ENCODE results near the gene RNF126.
"Not testable (repeated sequence)": the region's sequence is repeated elsewhere in the genome, so short reads cannot be mapped to it uniquely, and the experiment has no call there.

RNF126 gene

DNA sequence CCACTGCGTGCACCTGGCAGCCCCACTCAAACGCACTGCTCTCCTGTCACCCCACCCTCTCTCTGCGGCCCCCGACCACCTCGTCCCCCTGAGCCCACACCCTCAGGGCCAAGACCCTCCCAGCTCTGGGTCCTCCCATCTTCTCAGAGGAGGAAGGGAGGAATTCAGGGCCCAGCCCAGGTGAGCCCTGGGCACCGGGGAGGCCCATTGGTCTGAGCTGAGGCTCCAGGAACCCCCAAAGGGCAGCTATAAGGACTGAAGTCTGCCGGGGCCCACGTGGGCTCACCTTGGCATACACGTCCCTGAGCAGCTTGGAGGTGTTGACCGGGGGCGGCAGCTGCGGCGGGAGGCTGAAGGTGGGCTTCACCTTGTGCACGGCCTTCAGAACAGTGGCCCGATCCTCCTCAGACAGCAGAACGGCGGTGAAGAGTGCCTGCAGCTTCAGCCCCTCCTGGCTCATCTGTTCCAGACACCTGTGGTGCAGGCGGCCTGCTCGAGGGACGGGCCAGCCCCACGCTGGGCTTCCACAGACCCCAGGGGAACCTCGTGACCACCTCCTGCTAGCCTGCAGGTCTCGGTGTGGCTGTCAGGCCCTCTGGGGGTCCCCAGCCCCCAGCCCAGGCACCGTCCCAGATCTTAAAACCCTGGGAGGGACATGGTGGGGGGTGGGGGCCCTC lies 38.4 kb downstream of the RNF126 start:
- DNase-seq, result no peak

GRCh38 chr19:623974-624373 lies 39.0 kb downstream of the RNF126 start:
- DNase-seq, result no peak

DNA sequence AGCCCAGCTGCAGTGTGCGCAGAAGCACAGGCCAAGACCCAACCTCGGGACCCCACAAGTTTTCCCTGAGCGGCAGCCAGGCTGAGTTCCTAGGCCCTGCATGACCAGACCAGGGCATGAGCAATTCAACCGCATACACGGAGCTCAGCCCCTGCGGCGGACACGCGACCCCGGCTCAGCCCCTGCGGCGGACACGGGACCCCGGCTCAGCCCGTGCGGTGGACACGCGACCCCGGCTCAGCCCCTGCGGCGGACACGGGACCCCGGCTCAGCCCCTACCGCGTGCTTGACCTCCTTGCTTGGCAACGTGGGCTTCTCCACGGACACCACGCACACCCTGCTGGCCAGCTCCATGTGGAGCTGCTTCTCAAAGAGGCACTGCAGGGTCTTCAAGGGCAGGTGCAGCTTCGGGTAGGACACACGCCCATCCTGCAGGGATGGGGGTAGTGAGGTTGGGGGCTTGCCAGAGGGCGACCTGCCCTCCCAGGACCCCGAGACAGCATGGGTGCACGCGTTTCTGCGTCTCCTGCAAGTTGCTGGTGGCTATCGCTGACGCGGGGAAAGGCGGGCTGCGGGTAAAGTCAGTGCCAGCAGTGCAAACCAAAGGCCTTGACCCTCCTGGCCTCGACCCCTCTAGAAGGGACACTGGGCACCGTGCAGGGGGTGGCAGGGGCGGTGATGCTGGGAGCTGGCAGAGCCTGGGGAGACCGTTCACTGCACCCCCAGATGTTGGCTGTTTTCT lies 39.7 kb downstream of the RNF126 start:
- no peak for DNase-seq

DNA sequence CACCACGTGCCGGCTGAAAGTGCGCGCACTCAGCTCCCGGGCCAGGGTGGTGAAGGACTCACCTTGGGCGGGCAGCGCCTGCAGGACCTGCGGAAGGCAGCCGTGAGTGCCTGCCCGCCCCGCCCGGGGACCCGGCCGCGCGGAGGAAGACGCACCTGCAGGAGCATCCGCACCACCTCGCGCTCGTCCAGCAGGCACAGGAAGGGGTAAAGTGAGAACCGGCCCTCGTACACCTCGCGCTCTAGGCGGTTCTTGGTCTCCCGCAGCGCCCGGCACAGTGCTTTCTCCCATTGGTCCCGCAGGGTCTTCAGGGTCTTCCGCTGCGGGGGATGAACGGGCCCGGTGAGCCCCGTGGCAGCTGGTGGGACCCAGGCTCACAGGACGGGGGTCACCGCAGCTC lies 40.3 kb downstream of the RNF126 start:
- DNase-seq, result no peak

- no peak for DNase-seq
Observed at GRCh38 chr19:621819-622218, 41.2 kb downstream of the RNF126 start.

GRCh38 chr19:621191-621590 lies 41.8 kb downstream of the RNF126 start:
- not testable (repeated sequence) for DNase-seq

DNA sequence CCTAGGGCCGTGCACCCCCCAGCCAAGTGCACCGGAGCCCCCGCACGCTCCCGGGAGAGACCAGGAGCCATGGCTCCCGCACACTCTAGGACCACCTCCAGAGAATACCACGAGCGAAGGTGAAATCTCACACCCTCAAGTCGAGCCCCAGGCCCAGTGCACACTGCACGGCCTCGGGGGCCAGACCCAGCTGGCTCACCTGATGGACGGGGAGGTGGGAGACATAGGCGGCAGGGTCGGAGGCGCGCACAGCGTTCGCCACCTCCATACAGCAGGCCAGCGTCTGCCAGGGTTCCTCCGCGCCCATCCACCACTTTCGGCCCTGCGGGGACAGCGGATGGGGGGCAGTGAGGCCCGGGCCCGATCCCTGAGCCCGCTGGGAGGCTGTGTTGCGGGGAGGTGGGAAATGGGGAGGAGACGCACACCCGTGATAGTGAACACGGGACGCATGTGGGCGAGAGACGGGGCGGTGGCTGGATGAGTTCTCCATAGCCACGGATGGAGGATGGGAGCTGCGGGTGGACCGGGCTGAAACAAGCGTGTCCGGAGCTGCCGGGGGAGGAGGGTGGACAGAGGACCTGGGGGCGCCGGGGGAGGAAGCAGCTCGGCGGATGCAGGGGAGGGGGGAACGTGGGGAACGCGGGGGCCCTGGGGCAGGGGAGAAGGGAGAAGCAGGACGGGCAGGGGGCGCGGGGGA lies 42.7 kb downstream of the RNF126 start:
- no peak for DNase-seq

DNA sequence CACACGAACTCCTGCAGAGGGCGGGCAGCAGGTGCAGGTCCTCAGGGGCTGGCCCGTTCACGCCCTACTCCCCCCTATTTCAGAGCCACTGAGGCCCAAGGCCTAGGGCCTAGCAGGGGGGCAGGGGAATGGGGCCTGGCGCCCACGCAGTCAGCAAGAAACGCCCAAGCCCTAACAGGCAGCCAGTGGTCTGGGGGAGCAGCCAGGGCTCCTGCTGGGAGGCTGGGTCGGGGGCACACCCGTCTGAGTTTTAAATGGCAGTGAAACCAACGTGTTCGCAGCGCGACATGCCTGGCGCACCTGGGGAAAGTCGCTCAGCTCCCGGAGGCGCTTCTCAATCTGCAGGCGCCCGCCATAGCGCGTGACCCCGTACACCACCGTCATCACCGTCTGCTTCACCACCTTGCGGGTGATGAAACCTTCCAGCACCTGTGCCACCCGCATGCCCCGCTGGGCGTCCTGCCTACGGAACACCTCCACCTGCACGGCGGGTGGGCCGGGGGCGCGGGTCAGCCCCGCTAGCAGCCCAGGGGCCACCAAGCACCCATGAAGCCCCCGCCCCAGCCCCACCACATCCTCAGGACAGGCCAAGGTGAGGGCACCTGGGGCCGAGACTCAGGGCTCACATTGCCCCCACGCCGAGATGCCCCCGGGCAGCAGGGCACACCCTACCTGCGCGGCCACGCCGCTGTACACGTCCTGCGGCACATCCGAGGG lies 43.6 kb downstream of the RNF126 start:
- DNase-seq, result no peak

- no peak for DNase-seq
Observed at GRCh38 chr19:618674-619285, 44.2 kb downstream of the RNF126 start.

DNA sequence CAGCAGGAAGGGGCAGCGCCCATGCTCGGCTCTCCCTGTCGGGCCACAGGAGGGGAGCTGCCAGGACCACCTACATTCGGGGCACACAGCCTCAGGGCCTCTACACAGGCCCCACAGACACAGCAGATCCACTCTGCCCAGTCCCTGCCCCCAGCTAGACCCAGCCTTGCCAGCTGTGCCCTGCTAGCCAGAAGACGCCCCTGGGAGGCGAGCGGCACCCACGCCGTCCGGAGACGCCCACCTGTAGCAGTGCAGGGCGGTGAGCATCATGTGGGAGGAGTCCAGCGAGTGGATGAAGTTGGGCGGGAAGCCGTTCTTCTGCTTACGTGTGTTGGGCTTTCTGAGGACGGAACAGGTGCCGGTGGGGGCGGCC lies 44.8 kb downstream of the RNF126 start:
- DNase-seq, result no peak

- DNase-seq, result no peak
Observed at GRCh38 chr19:617551-618246, 45.3 kb downstream of the RNF126 start.

- no peak for DNase-seq
Observed at GRCh38 chr19:616747-617526, 46.1 kb downstream of the RNF126 start.

DNA sequence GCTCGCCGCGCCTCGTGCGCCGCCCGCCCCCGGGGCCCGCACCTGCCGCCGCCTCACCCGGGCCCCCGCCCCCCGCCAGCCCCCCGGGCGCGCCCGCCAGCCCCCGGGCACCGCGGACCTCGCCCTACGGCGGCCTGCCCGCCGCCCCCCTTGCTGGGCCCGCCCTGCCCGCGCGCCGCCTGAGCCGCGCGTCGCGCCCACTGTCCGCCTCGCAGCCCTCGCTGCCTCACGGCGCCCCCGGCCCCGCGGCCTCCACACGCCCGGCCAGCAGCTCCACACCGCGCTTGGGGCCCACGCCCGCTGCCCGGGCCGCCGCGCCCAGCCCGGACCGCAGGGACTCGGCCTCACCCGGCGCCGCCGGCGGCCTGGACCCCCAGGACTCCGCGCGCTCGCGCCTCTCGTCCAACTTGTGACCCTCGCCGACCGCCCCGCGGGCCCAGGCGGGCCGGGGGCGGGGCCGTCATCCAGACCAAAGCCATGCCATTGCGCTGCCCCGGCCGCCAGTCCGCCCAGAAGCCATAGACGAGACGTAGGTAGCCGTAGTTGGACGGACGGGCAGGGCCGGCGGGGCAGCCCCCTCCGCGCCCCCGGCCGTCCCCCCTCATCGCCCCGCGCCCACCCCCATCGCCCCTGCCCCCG lies 46.8 kb downstream of the RNF126 start:
- no peak for DNase-seq

DNA sequence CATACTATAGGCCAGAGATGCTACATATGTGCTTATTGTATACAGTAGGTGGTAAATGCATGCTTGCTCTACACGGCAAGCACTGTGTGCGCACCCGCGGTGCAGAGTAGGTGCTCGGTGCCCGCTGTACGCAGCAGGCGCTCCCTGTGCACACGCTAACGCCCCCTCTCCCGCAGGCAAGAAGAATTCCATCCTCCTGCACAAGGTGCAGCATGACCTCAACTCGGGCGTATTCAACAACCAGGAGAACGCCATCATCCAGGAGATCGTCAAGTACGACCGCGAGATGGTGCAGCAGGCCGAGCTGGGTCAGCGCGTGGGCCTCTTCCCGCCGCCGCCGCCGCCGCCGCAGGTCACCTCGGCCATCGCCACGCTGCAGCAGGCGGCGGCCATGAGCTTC lies 47.4 kb downstream of the RNF126 start:
- no peak for DNase-seq

DNA sequence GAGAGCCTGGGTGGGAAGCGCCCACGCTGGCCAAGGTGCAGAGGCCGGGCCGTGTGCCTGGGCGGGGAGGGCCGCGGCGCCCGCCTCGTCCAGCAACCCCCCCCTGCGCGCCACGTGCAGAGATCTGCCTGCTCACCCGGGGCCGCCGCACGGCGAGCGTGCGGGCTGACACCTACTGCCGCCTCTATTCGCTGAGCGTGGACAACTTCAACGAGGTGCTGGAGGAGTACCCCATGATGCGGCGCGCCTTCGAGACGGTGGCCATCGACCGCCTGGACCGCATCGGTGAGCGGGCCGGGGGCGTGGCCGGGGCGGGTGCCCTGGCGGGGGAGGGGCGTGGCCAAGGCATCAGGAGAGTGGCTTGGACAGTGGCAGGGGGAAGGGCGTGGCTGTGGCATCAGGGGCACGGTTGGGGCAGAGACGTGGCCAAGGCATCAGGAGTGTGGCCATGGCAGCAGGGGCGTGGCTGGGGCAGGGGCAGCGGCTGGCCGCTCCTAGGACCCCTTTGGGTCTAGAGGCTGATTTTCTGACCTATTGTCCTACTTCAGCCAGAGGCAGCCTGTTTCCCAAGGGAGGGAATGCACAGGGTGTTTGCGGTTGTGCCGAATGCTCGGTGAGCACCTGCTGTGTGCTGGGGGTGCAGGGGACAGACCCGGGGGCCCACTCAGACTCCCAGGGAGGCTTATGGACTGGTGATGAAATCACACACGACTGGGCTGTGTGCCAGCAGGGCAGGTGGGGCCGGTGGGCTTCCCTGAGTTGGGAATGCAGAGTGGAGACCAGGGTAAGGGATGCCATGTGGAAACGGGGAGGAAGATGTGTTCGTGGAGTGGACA lies 49.1 kb downstream of the RNF126 start:
- DNase-seq, result no peak

- DNase-seq, result no peak
Observed at GRCh38 chr19:612941-613340, 50.1 kb downstream of the RNF126 start.

DNA sequence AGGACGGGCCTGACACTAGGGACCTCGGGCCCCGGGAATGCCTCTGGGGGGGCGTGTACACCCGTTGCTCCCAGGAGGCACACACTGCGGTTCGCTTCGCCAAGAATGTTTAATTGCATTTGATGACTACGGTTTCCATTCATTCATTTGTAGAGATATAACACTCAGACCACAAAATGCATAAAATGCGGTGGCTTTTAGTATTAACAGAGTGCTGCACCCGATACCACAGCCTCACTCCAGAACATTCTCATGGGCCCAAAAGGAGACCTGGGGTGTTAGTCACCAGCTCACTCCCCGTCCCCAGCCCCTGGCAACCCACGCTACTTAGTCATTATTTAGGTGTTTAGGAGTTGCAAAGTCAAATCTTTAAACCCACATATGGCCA lies 51.5 kb downstream of the RNF126 start:
- DNase-seq, result no peak

DNA sequence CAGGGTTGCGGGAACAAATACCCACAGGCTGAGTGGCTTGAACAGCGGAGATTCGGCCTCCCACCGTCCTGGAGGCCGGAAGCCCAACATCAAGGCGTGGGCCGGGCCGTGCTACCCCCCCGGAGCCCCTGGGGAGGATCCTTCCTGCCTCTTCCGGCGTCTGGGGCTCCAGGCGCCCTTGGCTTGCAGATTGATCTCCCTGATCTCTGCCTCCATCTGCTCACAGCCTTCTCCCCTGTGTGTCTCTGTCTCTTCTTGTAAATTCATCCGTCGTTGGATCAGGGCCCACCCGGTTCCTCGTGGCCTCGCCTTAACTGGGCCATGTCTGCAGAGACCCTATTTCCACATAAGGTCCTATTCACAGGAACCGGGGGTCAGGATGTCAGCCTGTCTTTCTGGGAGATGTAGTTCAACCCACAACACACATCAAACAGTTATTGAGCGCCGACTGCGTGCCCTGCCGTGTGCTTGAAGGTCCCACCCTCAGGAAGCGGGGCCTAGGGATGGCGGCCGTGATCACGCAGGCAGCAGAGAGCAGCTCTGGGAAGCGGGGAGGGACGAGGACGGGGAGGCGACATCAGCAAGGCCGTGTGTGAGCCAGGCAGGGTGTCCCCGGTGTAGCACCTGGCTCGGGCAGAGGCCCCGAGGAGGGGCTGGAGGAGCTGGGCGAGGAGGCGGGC lies 52.1 kb downstream of the RNF126 start:
- DNase-seq, result peak; percentile 47

- no peak for DNase-seq
Observed at GRCh38 chr19:610071-610800, 52.8 kb downstream of the RNF126 start.
